Transverse colon (tissue), 4 donors: Measurements from ENCODE around the gene TOMM40L. TPM values are rescaled to one million over a fixed set of nuclear protein-coding genes. Genes with fewer than 3 reads are reported as not detected.

Source experiments
- DNase-seq: peaks from one replicate; pipeline ENCODE4 v3.0.0-alpha.2; 2019
- H3K27ac ChIP-seq, 4 donors: fragments of 200-600 bp; sonication (generic); 2 replicates each; pipeline ENCODE4 v1.5.1; 2016 to 2018; ENCODE audit warnings: inconsistent platforms in 4 of 4
- H3K27me3 ChIP-seq: fragments of 200-600 bp; sonication (generic); 2 replicates; pipeline ENCODE4 v1.5.1; 2017; ENCODE audit warnings: inconsistent platforms
- H3K36me3 ChIP-seq, 4 donors: fragments of 200-600 bp; sonication (generic); 2 replicates each; pipeline ENCODE4 v1.5.1; 2017 to 2019; ENCODE audit warnings: inconsistent platforms in 4 of 4
- H3K4me1 ChIP-seq, 4 donors: fragments of 200-600 bp; sonication (generic); 2 replicates each; pipeline ENCODE4 v1.5.1; 2017 to 2020; ENCODE audit warnings: inconsistent platforms in 4 of 4
- H3K4me3 ChIP-seq, 4 donors: fragments of 200-600 bp; sonication (generic); 1 replicate in 1 of 4; 2 replicates in 3 of 4; pipeline versions ENCODE4 v1.5.1 to v1.6.1; 2017 to 2019; ENCODE audit warnings: inconsistent platforms in 4 of 4
- H3K9me3 ChIP-seq, 2 donors: fragments of 200-600 bp; sonication (generic); 2 replicates each; pipeline ENCODE4 v1.5.1; 2017 to 2019; ENCODE audit warnings: inconsistent platforms in 2 of 2
- EP300 ChIP-seq: sonication (generic); formaldehyde crosslinking; IDR thresholded peaks from one replicate; pipeline ENCODE4 v1.6.1; 2017; ENCODE audit warnings: antibody characterized with exemption, low read depth
- POLR2A ChIP-seq: fragments of 450-650 bp; IDR thresholded peaks from one replicate; pipeline ENCODE4 v1.6.1; 2016; ENCODE audit warnings: antibody characterized with exemption, mild to moderate bottlenecking, moderate library complexity
- POLR2AphosphoS5 ChIP-seq, 3 donors: sonication (generic); formaldehyde crosslinking; IDR thresholded peaks; one replicate each; pipeline ENCODE4 v1.6.1; 2016; ENCODE audit warnings: antibody characterized with exemption in 3 of 3
- WGBS, 2 donors: methylation state at CpG; one replicate each; pipeline ENCODE4 v1.1.5; 2018; ENCODE audit warnings: low coverage in 1 of 2; 5-methylcytosine and 5-hydroxymethylcytosine counted together
- in situ Hi-C, 4 donors: fragments of 200-750 bp; cut with MboI; loops; one replicate each; pipeline versions ENCODE4 v1.15.0 to v1.15.1; 2017; ENCODE audit warnings: low sequenced_read_pairs in 3 of 4, low pct_ligation_motif_present in 1 of 4, low pct_unique_long_range_greater_than_20kb in 1 of 4
- intact Hi-C: fragments of 100-400 bp; cut with DNase I; formaldehyde crosslinking; loops from one replicate; pipeline ENCODE4 v1.15.1; 2023; ENCODE audit warnings: low total_unique reads
- total RNA-seq, 4 donors: library from RNA; depleted of rRNA; stranded (reverse); fragments of >200 nt; gene quantifications; one replicate each; pipeline ENCODE4 v1.1.0, GENCODE V29; 2016
- TF ChIP-seq, protein P1 (sequence below), 5 experiments: fragments of 200-600 bp in 3 of 5; fragments of 450-650 bp in 2 of 5; sonication (generic) in 3 of 5; IDR thresholded peaks; 1 replicate in 2 of 5; 2 replicates in 3 of 5; pipeline ENCODE4 v1.5.1; 2016 to 2017; ENCODE audit warnings: antibody characterized with exemption in 5 of 5, inconsistent platforms in 3 of 5, mild to moderate bottlenecking in 2 of 5, moderate library complexity in 1 of 5

The TOMM40L gene
- total RNA-seq, 4 donors from 2014 or later: 5.8 to 21.4 (median 12.6) TPM

- no peaks in the 10 kb centered on the region for H3K36me3 ChIP-seq
- 75 to 91% methylated on average over 2 of the region's 2 CpGs for WGBS, 2 donors
- no peaks in the 10 kb centered on the region for H3K9me3 ChIP-seq
- peak overlapping the region in 2 of 4 donors; percentile 11 to 52 for H3K27ac ChIP-seq
- TF ChIP-seq, protein P1, sequence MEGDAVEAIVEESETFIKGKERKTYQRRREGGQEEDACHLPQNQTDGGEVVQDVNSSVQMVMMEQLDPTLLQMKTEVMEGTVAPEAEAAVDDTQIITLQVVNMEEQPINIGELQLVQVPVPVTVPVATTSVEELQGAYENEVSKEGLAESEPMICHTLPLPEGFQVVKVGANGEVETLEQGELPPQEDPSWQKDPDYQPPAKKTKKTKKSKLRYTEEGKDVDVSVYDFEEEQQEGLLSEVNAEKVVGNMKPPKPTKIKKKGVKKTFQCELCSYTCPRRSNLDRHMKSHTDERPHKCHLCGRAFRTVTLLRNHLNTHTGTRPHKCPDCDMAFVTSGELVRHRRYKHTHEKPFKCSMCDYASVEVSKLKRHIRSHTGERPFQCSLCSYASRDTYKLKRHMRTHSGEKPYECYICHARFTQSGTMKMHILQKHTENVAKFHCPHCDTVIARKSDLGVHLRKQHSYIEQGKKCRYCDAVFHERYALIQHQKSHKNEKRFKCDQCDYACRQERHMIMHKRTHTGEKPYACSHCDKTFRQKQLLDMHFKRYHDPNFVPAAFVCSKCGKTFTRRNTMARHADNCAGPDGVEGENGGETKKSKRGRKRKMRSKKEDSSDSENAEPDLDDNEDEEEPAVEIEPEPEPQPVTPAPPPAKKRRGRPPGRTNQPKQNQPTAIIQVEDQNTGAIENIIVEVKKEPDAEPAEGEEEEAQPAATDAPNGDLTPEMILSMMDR (IDR thresholded peaks at IDR 0.05): no peak
- TF ChIP-seq POLR2A (no peak), EP300 (no peak), POLR2AphosphoS5 (IDR thresholded peaks at IDR 0.05) (no peak)
- intact Hi-C loops: no loop called here
- no peak overlapping the region for H3K4me3 ChIP-seq
- H3K27me3 ChIP-seq: peaks cover 1% of the 10 kb centered on the region
- in situ Hi-C loops: no loop called here
- peaks cover 0 to 1% (median 0%) of the 10 kb centered on the region in 4 donors for H3K4me1 ChIP-seq
- no peak for DNase-seq
These were observed 41.0 kb downstream of the TOMM40L start for GRCh38 chr1:161266836-161267235.

DNA sequence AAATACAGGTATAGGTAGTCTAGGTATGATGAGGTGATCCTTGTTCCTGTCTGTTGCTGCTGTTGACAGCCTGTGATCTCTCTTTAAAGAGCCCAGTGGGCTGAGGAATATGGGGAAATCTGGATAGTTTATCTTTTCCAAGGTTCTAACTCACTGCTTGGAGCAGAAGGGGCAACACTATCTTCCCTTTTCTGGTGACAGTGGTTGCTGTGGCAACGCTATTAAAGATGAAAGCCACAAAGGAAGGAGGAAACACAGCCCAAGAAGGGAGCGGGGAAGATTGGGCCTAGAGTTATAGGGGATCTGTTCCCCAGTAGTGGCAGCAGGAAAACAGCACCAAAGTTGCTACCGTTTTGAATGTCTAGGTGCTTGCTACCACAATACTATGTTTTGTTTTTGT is 41.5 kb downstream of the TOMM40L start:
- no peak for DNase-seq
- WGBS, 2 donors: 42 to 77% methylated on average over 2 to 3 of the region's 3 CpGs
- intact Hi-C loops: no loop called here
- in situ Hi-C loops: no loop called here
- H3K27ac ChIP-seq: peak overlapping the region in 1 of 4 donors; percentile 52
- H3K27me3 ChIP-seq: no peaks in the 10 kb centered on the region
- H3K4me3 ChIP-seq: no peak overlapping the region
- H3K4me1 ChIP-seq: no peaks in the 10 kb centered on the region
- no peaks in the 10 kb centered on the region for H3K9me3 ChIP-seq
- H3K36me3 ChIP-seq: no peaks in the 10 kb centered on the region
- TF ChIP-seq POLR2A (no peak), POLR2AphosphoS5 (IDR thresholded peaks at IDR 0.05) (no peak), EP300 (no peak)
- TF ChIP-seq, protein P1 (IDR thresholded peaks at IDR 0.05): no peak

DNA sequence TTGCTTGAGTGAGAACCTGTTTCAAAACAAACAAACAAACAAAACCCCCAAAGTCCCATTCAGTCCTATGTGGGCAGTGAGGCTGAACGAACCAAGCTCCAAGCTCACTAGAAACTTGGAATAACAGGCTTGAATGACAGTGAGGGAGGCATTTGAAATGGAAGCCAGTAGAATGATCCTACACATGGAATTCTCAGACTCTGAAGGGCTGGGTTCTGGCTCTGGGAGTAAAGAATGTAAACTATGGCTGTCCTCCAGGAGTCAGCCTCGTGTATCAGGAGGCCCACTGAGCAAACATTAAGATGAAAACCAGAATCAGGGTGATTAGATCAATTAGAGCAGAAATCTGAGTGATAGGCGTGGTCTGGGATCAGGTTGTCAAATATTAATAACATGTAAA is 47.5 kb downstream of the TOMM40L start:
- in situ Hi-C loops: no loop called here
- intact Hi-C loops: no loop called here
- WGBS, 2 donors: 43 to 47% methylated on average over 1 to 3 of the region's 3 CpGs
- Histone ChIP-seq H3K4me1 (no peaks in the 10 kb centered on the region), H3K9me3 (no peaks in the 10 kb centered on the region), H3K27ac (no peak overlapping the region), H3K36me3 (no peaks in the 10 kb centered on the region), H3K4me3 (no peak overlapping the region), H3K27me3 (peaks cover 14% of the 10 kb centered on the region)
- no peak for DNase-seq
- TF ChIP-seq, protein P1 (IDR thresholded peaks at IDR 0.05): no peak
- TF ChIP-seq EP300 (no peak), POLR2AphosphoS5 (IDR thresholded peaks at IDR 0.05) (no peak), POLR2A (no peak)

- TF ChIP-seq POLR2A (no peak), POLR2AphosphoS5 (IDR thresholded peaks at IDR 0.05) (no peak), EP300 (no peak)
- TF ChIP-seq, protein P1 (IDR thresholded peaks at IDR 0.05): no peak
- Histone ChIP-seq H3K27me3 (peaks cover 14% of the 10 kb centered on the region), H3K27ac (no peak overlapping the region), H3K36me3 (no peaks in the 10 kb centered on the region), H3K9me3 (no peaks in the 10 kb centered on the region), H3K4me3 (no peak overlapping the region), H3K4me1 (no peaks in the 10 kb centered on the region)
- 42% methylated on average over 3 of the region's 3 CpGs; no CpG with 5 or more reads in 1 of the 2 donors for WGBS, 2 donors
- intact Hi-C loops (no loop called here), in situ Hi-C loops (no loop called here)
- DNase-seq: no peak
These were observed 49.0 kb downstream of the TOMM40L start for GRCh38 chr1:161274874-161275273.

Other genes with a start within 250 kb of the TOMM40L start
- 100 to 1,000 TPM in 2 of 4 donors, 10 to 100 TPM in 2; 91.7 to 126 (median 105) TPM for gene F11R, start 204.9 kb upstream of the TOMM40L start, total RNA-seq
- 100 to 1,000 TPM; 104 to 224 (median 191) TPM for gene TSTD1, start 187.1 kb upstream of the TOMM40L start, total RNA-seq
- gene USF1, start 180.1 kb upstream of the TOMM40L start, total RNA-seq: 10 to 100 TPM; 34.4 to 78.2 (median 64.9) TPM
- 10 to 100 TPM in 1 of 4 donors, 1 to 10 TPM in 2, under 1 TPM in 1; 0.60 to 11.0 (median 4.4) TPM for gene ARHGAP30, start 156.2 kb upstream of the TOMM40L start, total RNA-seq
- 1 to 10 TPM in 1 of 4 donors, under 1 TPM in 2, not detected in 1; 0.37 to 4.0 (median 0.82) TPM for gene NECTIN4, start 136.5 kb upstream of the TOMM40L start, total RNA-seq
- gene KLHDC9, start 127.7 kb upstream of the TOMM40L start, total RNA-seq: 10 to 100 TPM in 1 of 4 donors, 1 to 10 TPM in 1, under 1 TPM in 1, not detected in 1; 0.80 to 16.9 (median 8.7) TPM
- 10 to 100 TPM; 28.9 to 70.5 (median 45.9) TPM for gene PFDN2, start 108.0 kb upstream of the TOMM40L start, total RNA-seq
- gene NIT1, start 108.0 kb upstream of the TOMM40L start, total RNA-seq: 10 to 100 TPM; 45.6 to 83.0 (median 75.4) TPM
- gene DEDD, start 93.4 kb upstream of the TOMM40L start, total RNA-seq: 10 to 100 TPM; 30.3 to 73.7 (median 38.6) TPM
- 10 to 100 TPM; 30.1 to 96.4 (median 51.5) TPM for gene UFC1, start 72.1 kb upstream of the TOMM40L start, total RNA-seq
- gene USP21, start 66.6 kb upstream of the TOMM40L start, total RNA-seq: 10 to 100 TPM; 19.5 to 75.9 (median 35.3) TPM
- gene PPOX, start 59.6 kb upstream of the TOMM40L start, total RNA-seq: 10 to 100 TPM in 2 of 4 donors, 1 to 10 TPM in 2; 2.8 to 19.2 (median 11.8) TPM
- gene B4GALT3, start 48.6 kb upstream of the TOMM40L start, total RNA-seq: 10 to 100 TPM in 3 of 4 donors, 1 to 10 TPM in 1; 3.0 to 71.4 (median 26.6) TPM
- 10 to 100 TPM in 2 of 4 donors, 1 to 10 TPM in 2; 1.2 to 34.8 (median 7.2) TPM for gene ADAMTS4, start 27.0 kb upstream of the TOMM40L start, total RNA-seq
- 100 to 1,000 TPM in 3 of 4 donors, 10 to 100 TPM in 1; 82.6 to 209 (median 144) TPM for gene NDUFS2, start 23.7 kb upstream of the TOMM40L start, total RNA-seq
- 100 to 1,000 TPM in 1 of 4 donors, 10 to 100 TPM in 3; 20.9 to 194 (median 49.2) TPM for gene FCER1G, start 10.8 kb upstream of the TOMM40L start, total RNA-seq
- gene APOA2, start 2.4 kb upstream of the TOMM40L start, total RNA-seq: not detected
- not detected for gene NR1I3, start 12.1 kb downstream of the TOMM40L start, total RNA-seq
- 1 to 10 TPM in 2 of 4 donors, not detected in 2; 1.8 to 2.1 TPM for gene PCP4L1, start 32.7 kb downstream of the TOMM40L start, total RNA-seq
- gene MPZ, start 83.9 kb downstream of the TOMM40L start, total RNA-seq: 1 to 10 TPM; 1.4 to 3.0 (median 1.6) TPM
- 100 to 1,000 TPM in 1 of 4 donors, 10 to 100 TPM in 3; 32.1 to 223 (median 52.5) TPM for gene SDHC, start 88.3 kb downstream of the TOMM40L start, total RNA-seq
- not detected for gene CFAP126, start 141.8 kb downstream of the TOMM40L start, total RNA-seq